Measurements from ENCODE around the gene TCEANC. TPM values are rescaled to one million over a fixed set of nuclear protein-coding genes. Genes with fewer than 3 reads are reported as not detected.
"Not testable (repeated sequence)": the region's sequence is repeated elsewhere in the genome, so short reads cannot be mapped to it uniquely, and the experiment has no call there.

TCEANC gene
- polyA plus RNA-seq, 2 of the 4 experiments (the other 2 are of a cell fraction): 0.81 to 2.7 TPM

DNA sequence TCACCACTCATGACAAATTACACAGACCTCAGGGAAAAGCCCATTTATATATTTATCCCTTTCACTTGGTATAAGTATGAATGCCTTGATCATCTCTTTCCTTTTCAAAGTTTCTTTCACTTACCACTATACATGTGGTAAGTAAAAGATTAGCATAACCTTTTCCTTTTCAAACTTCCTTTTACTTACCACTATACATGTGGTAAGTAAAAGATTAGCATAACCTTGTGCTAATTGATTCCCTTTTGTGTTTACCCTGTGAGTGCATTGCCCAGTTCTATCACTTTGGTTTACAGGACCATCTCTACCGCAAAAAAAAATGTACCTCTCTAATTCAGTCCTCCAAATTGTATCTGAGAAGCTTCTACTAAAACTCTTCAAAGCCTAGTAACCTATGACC lies 32.7 kb upstream of the TCEANC start:
- WGBS (ENCODE audit: missing lambda C conversion rate): 95% methylated on average over 1 of the region's 1 CpG
- ChIA-PET POLR2A (no interaction called here), CTCF (no interaction called here)
- H3K4me3 ChIP-seq: no peak overlapping the region
- no peak overlapping the region for H3K27ac ChIP-seq
- ATAC-seq: no peak
- no peaks in the 10 kb centered on the region for H3K9me3 ChIP-seq
- TF ChIP-seq FOSL2 (IDR thresholded peaks at IDR 0.05) (no peak), FOSL2 (CRISPR knock-in tag; IDR thresholded peaks at IDR 0.05) (no peak), CHD2 (IDR thresholded peaks at IDR 0.05; ENCODE audit: low read length, partially characterized antibody) (no peak), ZFP36 (IDR thresholded peaks at IDR 0.05; ENCODE audit: borderline replicate concordance, partially characterized antibody) (no peak), JUNB (IDR thresholded peaks at IDR 0.05) (no peak)
- DNase-seq (ENCODE audit: low read depth in 1 of 2, low spot score in 1 of 2): no peak
- H3K4me2 ChIP-seq: no peak overlapping the region
- FAIRE-seq: peak; percentile 96
- H3K4me1 ChIP-seq: no peaks in the 10 kb centered on the region

DNA sequence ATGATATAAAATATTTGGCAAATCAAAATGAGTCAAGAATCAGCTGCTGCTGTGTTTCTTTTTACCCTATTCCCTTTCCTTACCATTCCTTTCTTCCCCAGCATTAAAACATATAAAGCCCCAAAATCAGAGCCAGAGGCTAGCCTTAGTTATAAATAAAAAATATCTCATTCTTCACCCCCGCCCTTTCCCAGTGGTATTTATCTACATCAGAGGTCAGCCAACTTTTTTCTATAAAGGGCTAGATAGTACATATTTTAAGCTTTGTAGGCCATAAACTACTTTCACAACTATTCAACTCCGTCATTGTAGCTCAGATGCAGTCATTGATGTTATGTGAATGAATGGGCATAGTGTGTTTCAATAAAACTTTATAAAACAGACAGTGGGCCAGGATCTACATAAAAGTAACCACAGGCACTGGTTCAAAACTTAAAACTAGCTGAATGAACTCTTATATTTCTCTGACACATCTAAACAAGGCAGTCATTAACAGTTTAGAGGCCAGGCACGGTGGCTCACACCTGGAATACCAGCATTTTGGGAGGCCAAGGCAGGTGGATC lies 30.5 kb upstream of the TCEANC start:
- DNase-seq (ENCODE audit: low read depth in 1 of 2, low spot score in 1 of 2): no peak
- WGBS (ENCODE audit: missing lambda C conversion rate): 62% methylated on average over 3 of the region's 3 CpGs
- ChIA-PET POLR2A (no interaction called here), CTCF (interaction anchor here (1.0 kb wide), 1 partner anchor 18 kb away, joined by 3 read pairs; no protein-coding TSS in a partner anchor)
- TF ChIP-seq POLR2AphosphoS2 (conservative IDR thresholded peaks at IDR 0.05; ENCODE audit: low read length): no peak
- no peak for TF ChIP-seq KDM1A (IDR thresholded peaks at IDR 0.05; ENCODE audit: low read depth)
- TF ChIP-seq TP53 (CRISPR knock-in tag; IDR thresholded peaks at IDR 0.05): no peak
- TF ChIP-seq, protein P1, sequence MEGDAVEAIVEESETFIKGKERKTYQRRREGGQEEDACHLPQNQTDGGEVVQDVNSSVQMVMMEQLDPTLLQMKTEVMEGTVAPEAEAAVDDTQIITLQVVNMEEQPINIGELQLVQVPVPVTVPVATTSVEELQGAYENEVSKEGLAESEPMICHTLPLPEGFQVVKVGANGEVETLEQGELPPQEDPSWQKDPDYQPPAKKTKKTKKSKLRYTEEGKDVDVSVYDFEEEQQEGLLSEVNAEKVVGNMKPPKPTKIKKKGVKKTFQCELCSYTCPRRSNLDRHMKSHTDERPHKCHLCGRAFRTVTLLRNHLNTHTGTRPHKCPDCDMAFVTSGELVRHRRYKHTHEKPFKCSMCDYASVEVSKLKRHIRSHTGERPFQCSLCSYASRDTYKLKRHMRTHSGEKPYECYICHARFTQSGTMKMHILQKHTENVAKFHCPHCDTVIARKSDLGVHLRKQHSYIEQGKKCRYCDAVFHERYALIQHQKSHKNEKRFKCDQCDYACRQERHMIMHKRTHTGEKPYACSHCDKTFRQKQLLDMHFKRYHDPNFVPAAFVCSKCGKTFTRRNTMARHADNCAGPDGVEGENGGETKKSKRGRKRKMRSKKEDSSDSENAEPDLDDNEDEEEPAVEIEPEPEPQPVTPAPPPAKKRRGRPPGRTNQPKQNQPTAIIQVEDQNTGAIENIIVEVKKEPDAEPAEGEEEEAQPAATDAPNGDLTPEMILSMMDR (IDR thresholded peaks at IDR 0.05): no peak
- TF ChIP-seq RCOR1 (IDR thresholded peaks at IDR 0.05; ENCODE audit: low read depth, low read length): no peak
- no peak for TF ChIP-seq MYC (IDR thresholded peaks at IDR 0.05; ENCODE audit: borderline replicate concordance, low read length)
- TF ChIP-seq HOXB5 (CRISPR knock-in tag; IDR thresholded peaks at IDR 0.05): no peak
- no peak for TF ChIP-seq RAD21 (conservative IDR thresholded peaks at IDR 0.05 in 1 of 2, IDR thresholded peaks at IDR 0.05 in 1 of 2)
- no peaks in the 10 kb centered on the region for H3K4me1 ChIP-seq
- no peak overlapping the region for H3K27ac ChIP-seq
- no peaks in the 10 kb centered on the region for H3K9me3 ChIP-seq
- no peak overlapping the region for H3K4me2 ChIP-seq
- peak; percentile 94 for FAIRE-seq
- H3K4me3 ChIP-seq: no peak overlapping the region
- ATAC-seq: no peak

DNA sequence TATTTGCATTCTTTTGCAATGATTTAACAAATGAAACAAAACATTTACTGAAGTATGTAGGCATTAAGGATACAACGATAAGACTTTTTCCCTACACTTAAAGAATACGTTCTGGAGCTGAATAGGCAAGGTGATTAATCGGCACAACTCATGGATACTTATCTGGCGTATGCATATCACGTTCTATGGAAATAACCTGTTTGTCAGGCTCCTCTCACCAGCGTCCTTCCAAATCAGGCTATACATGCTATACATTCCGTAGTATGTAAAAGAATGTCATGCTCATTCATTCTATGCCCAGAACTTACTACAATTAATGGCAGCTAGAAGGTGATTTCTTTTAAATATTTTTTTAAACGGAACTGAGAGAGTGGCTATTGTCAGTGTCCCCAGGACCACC lies 25.6 kb upstream of the TCEANC start:
- TF ChIP-seq TFCP2L1 (CRISPR knock-in tag; IDR thresholded peaks at IDR 0.05) (no peak), POLR2A (IDR thresholded peaks at IDR 0.05; ENCODE audit: low read length) (no peak)
- Histone ChIP-seq H3K9me3 (no peaks in the 10 kb centered on the region), H3K4me1 (no peaks in the 10 kb centered on the region), H3K4me3 (no peak overlapping the region), H3K4me2 (no peak overlapping the region), H3K27ac (no peak overlapping the region)
- FAIRE-seq: peak; percentile 67
- no peak for ATAC-seq
- WGBS (ENCODE audit: missing lambda C conversion rate): 78% methylated on average over 8 of the region's 8 CpGs
- ChIA-PET POLR2A (no interaction called here), CTCF (no interaction called here)
- no peak for DNase-seq (ENCODE audit: low read depth in 1 of 2, low spot score in 1 of 2)

DNA sequence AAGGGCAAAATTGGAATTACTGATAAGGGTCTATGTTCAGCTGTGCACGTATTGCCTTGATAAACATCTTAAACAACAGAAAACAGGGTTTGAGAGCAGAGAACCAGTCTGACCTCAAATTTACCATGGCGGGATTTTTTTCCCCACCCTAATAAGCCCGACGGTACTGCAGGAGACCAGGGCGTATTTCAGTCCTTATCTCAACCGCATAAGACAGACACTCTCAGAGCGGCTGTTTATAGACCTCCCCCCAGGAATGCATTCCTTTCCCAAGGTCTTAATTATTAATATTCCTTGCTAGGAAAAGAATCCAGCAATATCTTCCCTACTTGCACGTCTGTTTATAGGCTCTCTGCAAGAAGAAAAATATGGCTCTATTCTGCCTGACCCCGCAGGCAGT lies 15.7 kb upstream of the TCEANC start:
- H3K9me3 ChIP-seq; H3K4me3 ChIP-seq; H3K4me2 ChIP-seq; H3K27ac ChIP-seq; ATAC-seq; DNase-seq (ENCODE audit: low read depth in 1 of 2, low spot score in 1 of 2); CTCF ChIA-PET; FAIRE-seq; POLR2A ChIA-PET; H3K4me1 ChIP-seq: not testable (repeated sequence)
- 79% methylated on average over 9 of the region's 9 CpGs for WGBS (ENCODE audit: missing lambda C conversion rate)

DNA sequence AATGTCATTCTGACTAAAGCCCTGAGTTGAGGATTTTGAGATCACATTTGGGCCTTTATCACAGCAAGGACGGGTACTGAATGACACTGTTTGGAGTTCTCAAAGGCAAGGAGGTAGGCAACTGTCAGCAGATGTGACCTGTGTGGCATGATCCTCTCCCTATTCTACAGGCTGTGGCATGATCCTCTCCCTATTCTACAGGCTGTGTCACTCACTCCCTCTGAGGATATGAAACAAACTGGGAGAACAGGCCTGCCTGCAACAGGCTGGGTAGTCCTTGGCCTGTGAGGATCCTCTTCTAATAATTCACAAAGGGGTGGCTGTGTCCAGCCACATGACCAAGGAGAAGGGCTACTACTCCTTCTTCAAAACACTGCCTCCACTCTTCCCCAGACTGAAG lies 14.9 kb upstream of the TCEANC start:
- DNase-seq (ENCODE audit: low read depth in 1 of 2, low spot score in 1 of 2) (no peak), FAIRE-seq (peak; percentile 81), ATAC-seq (no peak)
- no peak overlapping the region for H3K4me3 ChIP-seq
- H3K4me1 ChIP-seq: peaks cover 7% of the 10 kb centered on the region; the same call in 1 of the 3 replicates
- H3K4me2 ChIP-seq: no peak overlapping the region
- H3K27ac ChIP-seq: no peak overlapping the region
- CTCF ChIA-PET: no interaction called here
- 33% methylated on average over 1 of the region's 1 CpG for WGBS (ENCODE audit: missing lambda C conversion rate)
- POLR2A ChIA-PET: no interaction called here
- no peaks in the 10 kb centered on the region for H3K9me3 ChIP-seq
- TF ChIP-seq EHMT2 (IDR thresholded peaks at IDR 0.05; ENCODE audit: low read depth) (no peak), SREBF2 (IDR thresholded peaks at IDR 0.05) (no peak), MAZ (IDR thresholded peaks at IDR 0.05; ENCODE audit: borderline replicate concordance, low read depth, low read length) (no peak), ZFP36 (IDR thresholded peaks at IDR 0.05; ENCODE audit: borderline replicate concordance, partially characterized antibody) (no peak), HEYL (CRISPR knock-in tag; IDR thresholded peaks at IDR 0.05) (no peak), TFCP2L1 (CRISPR knock-in tag; IDR thresholded peaks at IDR 0.05) (no peak), MAFK (IDR thresholded peaks at IDR 0.05; ENCODE audit: partially characterized antibody) (no peak), ZNF302 (CRISPR knock-in tag; IDR thresholded peaks at IDR 0.05) (no peak), ZC3H11A (IDR thresholded peaks at IDR 0.05) (no peak), POLR2A (IDR thresholded peaks at IDR 0.05; ENCODE audit: low read length) (no peak), KDM1A (IDR thresholded peaks at IDR 0.05; ENCODE audit: low read depth) (no peak)
- TF ChIP-seq, protein P2, sequence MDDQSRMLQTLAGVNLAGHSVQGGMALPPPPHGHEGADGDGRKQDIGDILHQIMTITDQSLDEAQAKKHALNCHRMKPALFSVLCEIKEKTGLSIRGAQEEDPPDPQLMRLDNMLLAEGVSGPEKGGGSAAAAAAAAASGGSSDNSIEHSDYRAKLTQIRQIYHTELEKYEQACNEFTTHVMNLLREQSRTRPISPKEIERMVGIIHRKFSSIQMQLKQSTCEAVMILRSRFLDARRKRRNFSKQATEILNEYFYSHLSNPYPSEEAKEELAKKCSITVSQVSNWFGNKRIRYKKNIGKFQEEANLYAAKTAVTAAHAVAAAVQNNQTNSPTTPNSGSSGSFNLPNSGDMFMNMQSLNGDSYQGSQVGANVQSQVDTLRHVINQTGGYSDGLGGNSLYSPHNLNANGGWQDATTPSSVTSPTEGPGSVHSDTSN (IDR thresholded peaks at IDR 0.05): no peak
- TF ChIP-seq, protein P3, sequence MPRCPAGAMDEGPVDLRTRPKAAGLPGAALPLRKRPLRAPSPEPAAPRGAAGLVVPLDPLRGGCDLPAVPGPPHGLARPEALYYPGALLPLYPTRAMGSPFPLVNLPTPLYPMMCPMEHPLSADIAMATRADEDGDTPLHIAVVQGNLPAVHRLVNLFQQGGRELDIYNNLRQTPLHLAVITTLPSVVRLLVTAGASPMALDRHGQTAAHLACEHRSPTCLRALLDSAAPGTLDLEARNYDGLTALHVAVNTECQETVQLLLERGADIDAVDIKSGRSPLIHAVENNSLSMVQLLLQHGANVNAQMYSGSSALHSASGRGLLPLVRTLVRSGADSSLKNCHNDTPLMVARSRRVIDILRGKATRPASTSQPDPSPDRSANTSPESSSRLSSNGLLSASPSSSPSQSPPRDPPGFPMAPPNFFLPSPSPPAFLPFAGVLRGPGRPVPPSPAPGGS (IDR thresholded peaks at IDR 0.05): no peak

All from A549 (cell line).